ENCODE measurements around the gene MYRF. TPM values are rescaled to one million over a fixed set of nuclear protein-coding genes. Genes with fewer than 3 reads are reported as not detected.

MYRF gene
- total and polyA plus RNA-seq, 9 of the 15 experiments (the other 6 are each of a cell fraction or from before 2014, with no cell fraction given): 2.3 to 25.8 (median 7.1) TPM

GRCh38 chr11:61762798-61763197 lies 10.4 kb downstream of the MYRF start:
- Histone ChIP-seq H3K36me3 (ENCODE audit: control insufficient read depth, insufficient read depth, low read length) (0 out of 3 replicates have a peak, but pooled peaks cover 3% of the 10 kb centered on the region), H3K4me1 (replicated peaks in 1 of 2; ENCODE audit: control insufficient read depth in 2 of 2, insufficient read depth in 2 of 2, low read length in 2 of 2) (peaks cover 12 to 70% of the 10 kb centered on the region in 2 experiments; a peak in 4 of 5 replicates), H2AFZ (ENCODE audit: low read depth, low read length) (no peak overlapping the region), H3K27ac (ENCODE audit: extremely low read depth, low read depth, low read length) (no peak overlapping the region), H3K9me3 (replicated peaks; ENCODE audit: control insufficient read depth, insufficient read depth, low read depth, low read length) (no peaks in the 10 kb centered on the region), H3K79me2 (ENCODE audit: control insufficient read depth, insufficient read depth, low read length) (peaks cover 5% of the 10 kb centered on the region; the same call in 1 of the 3 replicates), H3K27me3 (ENCODE audit: control insufficient read depth in 2 of 2, insufficient read depth in 2 of 2, low read length in 2 of 2) (no peaks in the 10 kb centered on the region), H3K9me1 (ENCODE audit: control insufficient read depth, insufficient read depth, low read length) (no peaks in the 10 kb centered on the region), H3K4me3 (no peak overlapping the region), H4K20me1 (replicated peaks; ENCODE audit: control insufficient read depth, insufficient read depth, low read length) (0 out of 2 replicates have a peak, but pooled peaks cover 6% of the 10 kb centered on the region), H3K9ac (ENCODE audit: insufficient read depth in 1 of 2, low read depth in 2 of 2, low read length in 2 of 2) (peak overlapping the region in 1 of 2 experiments; percentile 56; a peak in 1 of 4 replicates), H3K4me2 (ENCODE audit: insufficient read depth, low read length) (no peak overlapping the region)
- WGBS (ENCODE audit: insufficient coverage, low coverage, missing lambda C conversion rate): 42% methylated on average over 10 of the region's 15 CpGs
- CTCF ChIA-PET (ENCODE audit: low intra/inter-chr PET ratio): no interaction called here
- BruUV-seq (replicated peaks): no TSS peak
- DNase-seq (ENCODE audit: extremely low read depth in 1 of 4, low spot score in 3 of 4) (no peak), FAIRE-seq (no peak), ATAC-seq (no peak)
- POLR2A ChIA-PET: interaction anchor here (0.5 to 1.2 kb wide), 2 partner anchors 13 to 140 kb away, joined by 3 to 4 read pairs; no protein-coding TSS in a partner anchor
- intact Hi-C loops (cut with micrococcal nuclease): no loop called here
- in situ Hi-C loops (cut with MboI): no loop called here
- TF ChIP-seq CHD1 (IDR thresholded peaks at IDR 0.05; ENCODE audit: low read length) (no peak), ZNF445 (CRISPR knock-in tag; IDR thresholded peaks at IDR 0.05; ENCODE audit: low read depth) (no peak), E2F5 (CRISPR knock-in tag; IDR thresholded peaks at IDR 0.05) (no peak), FOXA3 (CRISPR knock-in tag; conservative IDR thresholded peaks at IDR 0.05 in 1 of 2, IDR thresholded peaks at IDR 0.05 in 1 of 2) (no peak), THRAP3 (IDR thresholded peaks at IDR 0.05; ENCODE audit: borderline replicate concordance) (no peak), FOXA1 (IDR thresholded peaks at IDR 0.05; ENCODE audit: borderline replicate concordance) (no peak)
- TF ChIP-seq, protein P1, sequence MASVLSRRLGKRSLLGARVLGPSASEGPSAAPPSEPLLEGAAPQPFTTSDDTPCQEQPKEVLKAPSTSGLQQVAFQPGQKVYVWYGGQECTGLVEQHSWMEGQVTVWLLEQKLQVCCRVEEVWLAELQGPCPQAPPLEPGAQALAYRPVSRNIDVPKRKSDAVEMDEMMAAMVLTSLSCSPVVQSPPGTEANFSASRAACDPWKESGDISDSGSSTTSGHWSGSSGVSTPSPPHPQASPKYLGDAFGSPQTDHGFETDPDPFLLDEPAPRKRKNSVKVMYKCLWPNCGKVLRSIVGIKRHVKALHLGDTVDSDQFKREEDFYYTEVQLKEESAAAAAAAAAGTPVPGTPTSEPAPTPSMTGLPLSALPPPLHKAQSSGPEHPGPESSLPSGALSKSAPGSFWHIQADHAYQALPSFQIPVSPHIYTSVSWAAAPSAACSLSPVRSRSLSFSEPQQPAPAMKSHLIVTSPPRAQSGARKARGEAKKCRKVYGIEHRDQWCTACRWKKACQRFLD (CRISPR knock-in tag; IDR thresholded peaks at IDR 0.05): no peak
- TF ChIP-seq, protein P2, sequence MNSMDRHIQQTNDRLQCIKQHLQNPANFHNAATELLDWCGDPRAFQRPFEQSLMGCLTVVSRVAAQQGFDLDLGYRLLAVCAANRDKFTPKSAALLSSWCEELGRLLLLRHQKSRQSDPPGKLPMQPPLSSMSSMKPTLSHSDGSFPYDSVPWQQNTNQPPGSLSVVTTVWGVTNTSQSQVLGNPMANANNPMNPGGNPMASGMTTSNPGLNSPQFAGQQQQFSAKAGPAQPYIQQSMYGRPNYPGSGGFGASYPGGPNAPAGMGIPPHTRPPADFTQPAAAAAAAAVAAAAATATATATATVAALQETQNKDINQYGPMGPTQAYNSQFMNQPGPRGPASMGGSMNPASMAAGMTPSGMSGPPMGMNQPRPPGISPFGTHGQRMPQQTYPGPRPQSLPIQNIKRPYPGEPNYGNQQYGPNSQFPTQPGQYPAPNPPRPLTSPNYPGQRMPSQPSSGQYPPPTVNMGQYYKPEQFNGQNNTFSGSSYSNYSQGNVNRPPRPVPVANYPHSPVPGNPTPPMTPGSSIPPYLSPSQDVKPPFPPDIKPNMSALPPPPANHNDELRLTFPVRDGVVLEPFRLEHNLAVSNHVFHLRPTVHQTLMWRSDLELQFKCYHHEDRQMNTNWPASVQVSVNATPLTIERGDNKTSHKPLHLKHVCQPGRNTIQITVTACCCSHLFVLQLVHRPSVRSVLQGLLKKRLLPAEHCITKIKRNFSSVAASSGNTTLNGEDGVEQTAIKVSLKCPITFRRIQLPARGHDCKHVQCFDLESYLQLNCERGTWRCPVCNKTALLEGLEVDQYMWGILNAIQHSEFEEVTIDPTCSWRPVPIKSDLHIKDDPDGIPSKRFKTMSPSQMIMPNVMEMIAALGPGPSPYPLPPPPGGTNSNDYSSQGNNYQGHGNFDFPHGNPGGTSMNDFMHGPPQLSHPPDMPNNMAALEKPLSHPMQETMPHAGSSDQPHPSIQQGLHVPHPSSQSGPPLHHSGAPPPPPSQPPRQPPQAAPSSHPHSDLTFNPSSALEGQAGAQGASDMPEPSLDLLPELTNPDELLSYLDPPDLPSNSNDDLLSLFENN (IDR thresholded peaks at IDR 0.05; ENCODE audit: low read depth in 2 of 2, low read length in 2 of 2): no peak
- TF ChIP-seq, protein P3, sequence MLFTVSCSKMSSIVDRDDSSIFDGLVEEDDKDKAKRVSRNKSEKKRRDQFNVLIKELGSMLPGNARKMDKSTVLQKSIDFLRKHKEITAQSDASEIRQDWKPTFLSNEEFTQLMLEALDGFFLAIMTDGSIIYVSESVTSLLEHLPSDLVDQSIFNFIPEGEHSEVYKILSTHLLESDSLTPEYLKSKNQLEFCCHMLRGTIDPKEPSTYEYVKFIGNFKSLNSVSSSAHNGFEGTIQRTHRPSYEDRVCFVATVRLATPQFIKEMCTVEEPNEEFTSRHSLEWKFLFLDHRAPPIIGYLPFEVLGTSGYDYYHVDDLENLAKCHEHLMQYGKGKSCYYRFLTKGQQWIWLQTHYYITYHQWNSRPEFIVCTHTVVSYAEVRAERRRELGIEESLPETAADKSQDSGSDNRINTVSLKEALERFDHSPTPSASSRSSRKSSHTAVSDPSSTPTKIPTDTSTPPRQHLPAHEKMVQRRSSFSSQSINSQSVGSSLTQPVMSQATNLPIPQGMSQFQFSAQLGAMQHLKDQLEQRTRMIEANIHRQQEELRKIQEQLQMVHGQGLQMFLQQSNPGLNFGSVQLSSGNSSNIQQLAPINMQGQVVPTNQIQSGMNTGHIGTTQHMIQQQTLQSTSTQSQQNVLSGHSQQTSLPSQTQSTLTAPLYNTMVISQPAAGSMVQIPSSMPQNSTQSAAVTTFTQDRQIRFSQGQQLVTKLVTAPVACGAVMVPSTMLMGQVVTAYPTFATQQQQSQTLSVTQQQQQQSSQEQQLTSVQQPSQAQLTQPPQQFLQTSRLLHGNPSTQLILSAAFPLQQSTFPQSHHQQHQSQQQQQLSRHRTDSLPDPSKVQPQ (CRISPR knock-in tag; IDR thresholded peaks at IDR 0.05; ENCODE audit: borderline replicate concordance): no peak
- TF ChIP-seq, protein P4, sequence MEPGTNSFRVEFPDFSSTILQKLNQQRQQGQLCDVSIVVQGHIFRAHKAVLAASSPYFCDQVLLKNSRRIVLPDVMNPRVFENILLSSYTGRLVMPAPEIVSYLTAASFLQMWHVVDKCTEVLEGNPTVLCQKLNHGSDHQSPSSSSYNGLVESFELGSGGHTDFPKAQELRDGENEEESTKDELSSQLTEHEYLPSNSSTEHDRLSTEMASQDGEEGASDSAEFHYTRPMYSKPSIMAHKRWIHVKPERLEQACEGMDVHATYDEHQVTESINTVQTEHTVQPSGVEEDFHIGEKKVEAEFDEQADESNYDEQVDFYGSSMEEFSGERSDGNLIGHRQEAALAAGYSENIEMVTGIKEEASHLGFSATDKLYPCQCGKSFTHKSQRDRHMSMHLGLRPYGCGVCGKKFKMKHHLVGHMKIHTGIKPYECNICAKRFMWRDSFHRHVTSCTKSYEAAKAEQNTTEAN (CRISPR knock-in tag; IDR thresholded peaks at IDR 0.05): no peak

Data from K562 (cell line).